Stimulated activated naive B cell treated with anti-CD40 and anti-IgM and Interleukin-4, amounts not matched to agents 10 μg/mL and 1 μg/mL and 100 μg/mL, for 72 hours (primary cell): ENCODE results near the gene ZGPAT.

Source experiments
- ATAC-seq, 2 donors: fragments of 150-1000 bp; cut with Tn5 transposase; replicated peaks; 2 replicates each; pipeline ENCODE4 v1.10.0; 2021; ENCODE audit warnings: moderate library complexity in 1 of 2
- DNase-seq: peaks from one replicate; pipeline ENCODE4 v3.0.0; 2021
- H3K27ac Mint-ChIP-seq: one replicate; pipeline ENCODE4 v1.8.0; 2022; ENCODE audit warnings: mild to moderate bottlenecking, mixed read lengths
- H3K27me3 Mint-ChIP-seq, 2 donors: one replicate each; pipeline ENCODE4 v1.8.0; 2022; ENCODE audit warnings: mixed read lengths in 2 of 2
- H3K36me3 Mint-ChIP-seq, 2 donors: one replicate each; pipeline ENCODE4 v1.8.0; 2022; ENCODE audit warnings: mixed read lengths in 2 of 2, mild to moderate bottlenecking in 1 of 2
- H3K4me1 Mint-ChIP-seq, 2 donors: one replicate each; pipeline ENCODE4 v1.8.0; 2022; ENCODE audit warnings: mixed read lengths in 2 of 2, mild to moderate bottlenecking in 1 of 2
- H3K4me3 Mint-ChIP-seq, 2 donors: one replicate each; pipeline ENCODE4 v1.8.0; 2022; ENCODE audit warnings: mild to moderate bottlenecking in 2 of 2, mixed read lengths in 2 of 2, moderate library complexity in 1 of 2
- H3K9me3 Mint-ChIP-seq, 2 donors: one replicate each; pipeline ENCODE4 v1.8.0; 2022; ENCODE audit warnings: mixed read lengths in 2 of 2, mild to moderate bottlenecking in 1 of 2

The ZGPAT gene

GRCh38 chr20:63782051-63782471, 74.2 kb downstream of the ZGPAT start:
- ATAC-seq (no peak), DNase-seq (no peak)
- Mint-ChIP-seq H3K36me3 (no peaks in the 10 kb centered on the region), H3K27ac (no peak overlapping the region), H3K4me1 (peaks cover 5 to 8% of the 10 kb centered on the region in 2 donors), H3K9me3 (no peaks in the 10 kb centered on the region), H3K4me3 (no peak overlapping the region), H3K27me3 (no peaks in the 10 kb centered on the region)

DNA sequence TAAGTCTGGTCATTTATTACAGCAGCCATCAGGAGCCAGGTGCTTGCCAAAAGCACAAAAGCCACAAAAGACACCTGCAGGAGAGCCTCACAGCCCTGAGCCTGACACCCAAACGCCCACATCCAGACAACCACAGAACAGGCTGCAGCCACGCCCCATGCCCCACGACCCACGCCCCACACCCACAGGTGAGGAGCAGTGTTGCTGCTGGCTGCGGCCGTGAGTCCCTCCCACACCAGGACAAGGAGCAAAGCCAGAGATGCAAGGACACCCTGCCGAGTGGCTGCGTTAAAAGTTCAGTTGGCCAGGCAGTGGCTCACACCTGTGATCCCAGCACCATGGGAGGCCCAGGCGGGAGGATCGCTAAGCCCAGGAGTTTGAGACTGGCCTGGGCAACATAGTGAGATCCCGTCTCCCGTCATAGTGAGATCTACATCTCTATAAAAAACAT, 74.7 kb downstream of the ZGPAT start:
- ATAC-seq: no peak
- Mint-ChIP-seq H3K4me1 (peaks cover 5 to 8% of the 10 kb centered on the region in 2 donors), H3K4me3 (no peak overlapping the region), H3K27me3 (no peaks in the 10 kb centered on the region), H3K27ac (no peak overlapping the region), H3K9me3 (no peaks in the 10 kb centered on the region), H3K36me3 (no peaks in the 10 kb centered on the region)
- DNase-seq: no peak

DNA sequence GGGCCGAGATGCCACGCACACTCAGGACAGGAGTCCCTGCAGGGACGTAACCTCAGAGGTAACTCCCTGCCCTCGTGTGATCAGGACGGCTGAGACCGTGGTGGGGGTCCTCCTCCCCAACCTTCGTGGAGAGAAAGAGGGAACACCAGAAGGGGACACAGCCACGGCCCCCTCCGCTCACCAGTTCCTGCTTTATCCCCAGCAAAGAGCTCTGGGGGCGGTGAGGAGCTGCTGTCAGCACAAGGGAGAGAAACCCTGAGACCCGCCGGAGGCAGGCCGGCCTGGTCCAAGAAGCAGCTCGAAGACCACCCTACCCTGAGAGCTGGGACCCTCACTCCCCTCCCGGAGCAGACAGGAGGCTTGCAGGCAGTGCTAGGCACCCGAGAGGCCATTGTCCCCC, 76.1 kb downstream of the ZGPAT start:
- peaks cover 5 to 8% of the 10 kb centered on the region in 2 donors for H3K4me1 Mint-ChIP-seq
- H3K27me3 Mint-ChIP-seq: no peaks in the 10 kb centered on the region
- H3K4me3 Mint-ChIP-seq: no peak overlapping the region
- no peaks in the 10 kb centered on the region for H3K36me3 Mint-ChIP-seq
- no peaks in the 10 kb centered on the region for H3K9me3 Mint-ChIP-seq
- no peak overlapping the region for H3K27ac Mint-ChIP-seq
- DNase-seq: no peak
- no peak for ATAC-seq

DNA sequence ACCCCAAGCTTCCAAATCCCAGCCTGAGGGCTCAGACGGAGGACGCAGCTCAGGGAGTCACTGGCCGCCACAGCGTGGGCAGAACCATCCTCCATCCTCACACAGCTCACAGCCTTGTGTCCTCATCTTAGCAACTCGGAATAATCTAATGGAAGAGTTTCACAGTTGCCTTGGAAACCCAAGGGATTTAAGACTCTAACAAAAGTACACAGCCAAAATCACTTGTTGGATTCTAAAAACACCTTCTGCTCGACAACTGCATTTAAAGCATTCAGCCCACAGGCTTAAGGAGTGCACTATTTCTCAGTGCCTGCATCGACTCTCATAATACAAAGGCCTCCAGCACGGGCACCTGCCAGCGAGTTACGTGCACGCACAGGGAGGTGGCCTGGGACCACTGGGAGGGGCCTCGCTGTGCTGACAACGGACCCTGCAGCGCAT, 77.9 kb downstream of the ZGPAT start:
- Mint-ChIP-seq H3K27ac (no peak overlapping the region), H3K9me3 (no peaks in the 10 kb centered on the region), H3K4me1 (peaks cover 5 to 8% of the 10 kb centered on the region in 2 donors), H3K4me3 (no peak overlapping the region), H3K36me3 (no peaks in the 10 kb centered on the region), H3K27me3 (no peaks in the 10 kb centered on the region)
- ATAC-seq (peak in 1 of 2 donors; percentile 10), DNase-seq (no peak)
